Type B pancreatic cell (in vitro differentiated cells): Measurements from ENCODE around the gene NR6A1. TPM values are rescaled to one million over a fixed set of nuclear protein-coding genes. Genes with fewer than 3 reads are reported as not detected.

Experiments used
- DNase-seq: peaks from one replicate; pipeline ENCODE4 v3.0.0; 2021; ENCODE audit warnings: mixed read lengths; ENCODE audit not compliant: unreplicated experiment; ENCODE audit errors: extremely low spot score
- H3K27ac Mint-ChIP-seq: 2 replicates; pipeline ENCODE4 v1.8.0; 2021; ENCODE audit warnings: mild to moderate bottlenecking, mixed read lengths
- H3K27me3 Mint-ChIP-seq: 2 replicates; pipeline ENCODE4 v1.8.0; 2021; ENCODE audit warnings: mixed read lengths
- H3K36me3 Mint-ChIP-seq: 2 replicates; pipeline ENCODE4 v1.8.0; 2021; ENCODE audit warnings: mixed read lengths
- H3K4me1 Mint-ChIP-seq: one replicate; pipeline ENCODE4 v1.8.0; 2021; ENCODE audit warnings: mixed read lengths; ENCODE audit not compliant: unreplicated experiment
- H3K4me3 Mint-ChIP-seq: 2 replicates; pipeline ENCODE4 v1.8.0; 2021; ENCODE audit warnings: mild to moderate bottlenecking, mixed read lengths
- H3K9me3 Mint-ChIP-seq: 2 replicates; pipeline ENCODE4 v1.8.0; 2021; ENCODE audit warnings: mixed read lengths
- total RNA-seq: library from RNA; stranded (reverse); gene quantifications from 2 replicates; pipeline ENCODE4 v1.2.1, GENCODE V29; 2021; ENCODE audit warnings: low replicate concordance
- TF ChIP-seq, protein P1 (sequence below): fragments of 200-600 bp; sonication (generic); conservative IDR thresholded peaks from 2 replicates; pipeline ENCODE4 v1.5.0; 2021; ENCODE audit warnings: antibody characterized with exemption, mild to moderate bottlenecking

The NR6A1 gene
- total RNA-seq, 1 donor from 2014 or later, result 10.0 TPM

DNA sequence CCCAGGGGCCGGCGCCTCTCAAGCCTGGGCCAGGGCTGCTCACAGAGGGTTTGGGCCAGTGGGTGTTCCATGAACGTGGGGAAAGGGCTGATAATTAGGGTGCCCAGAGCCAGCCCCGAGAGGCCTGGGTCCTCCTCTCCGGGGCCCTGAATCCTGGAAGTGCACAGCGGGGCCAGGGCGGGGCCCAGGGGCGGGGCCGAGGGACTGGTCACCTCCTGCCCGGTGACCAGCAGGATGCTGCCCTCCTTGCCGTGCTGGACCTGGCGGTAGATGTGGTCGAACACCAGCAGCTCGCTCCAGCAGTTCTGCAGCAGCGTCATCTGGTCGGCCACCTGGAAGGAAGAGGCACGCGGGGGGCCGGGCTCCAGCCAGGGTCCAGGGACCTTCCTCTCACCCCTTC, 278.3 kb downstream of the NR6A1 start:
- H3K36me3 Mint-ChIP-seq, result no peaks in the 10 kb centered on the region
- no peak for DNase-seq
- H3K27me3 Mint-ChIP-seq, result peaks cover 46% of the 10 kb centered on the region
- H3K4me3 Mint-ChIP-seq, result no peak overlapping the region
- TF ChIP-seq, protein P1, sequence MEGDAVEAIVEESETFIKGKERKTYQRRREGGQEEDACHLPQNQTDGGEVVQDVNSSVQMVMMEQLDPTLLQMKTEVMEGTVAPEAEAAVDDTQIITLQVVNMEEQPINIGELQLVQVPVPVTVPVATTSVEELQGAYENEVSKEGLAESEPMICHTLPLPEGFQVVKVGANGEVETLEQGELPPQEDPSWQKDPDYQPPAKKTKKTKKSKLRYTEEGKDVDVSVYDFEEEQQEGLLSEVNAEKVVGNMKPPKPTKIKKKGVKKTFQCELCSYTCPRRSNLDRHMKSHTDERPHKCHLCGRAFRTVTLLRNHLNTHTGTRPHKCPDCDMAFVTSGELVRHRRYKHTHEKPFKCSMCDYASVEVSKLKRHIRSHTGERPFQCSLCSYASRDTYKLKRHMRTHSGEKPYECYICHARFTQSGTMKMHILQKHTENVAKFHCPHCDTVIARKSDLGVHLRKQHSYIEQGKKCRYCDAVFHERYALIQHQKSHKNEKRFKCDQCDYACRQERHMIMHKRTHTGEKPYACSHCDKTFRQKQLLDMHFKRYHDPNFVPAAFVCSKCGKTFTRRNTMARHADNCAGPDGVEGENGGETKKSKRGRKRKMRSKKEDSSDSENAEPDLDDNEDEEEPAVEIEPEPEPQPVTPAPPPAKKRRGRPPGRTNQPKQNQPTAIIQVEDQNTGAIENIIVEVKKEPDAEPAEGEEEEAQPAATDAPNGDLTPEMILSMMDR, result no peak
- peaks cover 8% of the 10 kb centered on the region for H3K4me1 Mint-ChIP-seq
- H3K27ac Mint-ChIP-seq, result no peak overlapping the region
- H3K9me3 Mint-ChIP-seq, result no peaks in the 10 kb centered on the region

DNA sequence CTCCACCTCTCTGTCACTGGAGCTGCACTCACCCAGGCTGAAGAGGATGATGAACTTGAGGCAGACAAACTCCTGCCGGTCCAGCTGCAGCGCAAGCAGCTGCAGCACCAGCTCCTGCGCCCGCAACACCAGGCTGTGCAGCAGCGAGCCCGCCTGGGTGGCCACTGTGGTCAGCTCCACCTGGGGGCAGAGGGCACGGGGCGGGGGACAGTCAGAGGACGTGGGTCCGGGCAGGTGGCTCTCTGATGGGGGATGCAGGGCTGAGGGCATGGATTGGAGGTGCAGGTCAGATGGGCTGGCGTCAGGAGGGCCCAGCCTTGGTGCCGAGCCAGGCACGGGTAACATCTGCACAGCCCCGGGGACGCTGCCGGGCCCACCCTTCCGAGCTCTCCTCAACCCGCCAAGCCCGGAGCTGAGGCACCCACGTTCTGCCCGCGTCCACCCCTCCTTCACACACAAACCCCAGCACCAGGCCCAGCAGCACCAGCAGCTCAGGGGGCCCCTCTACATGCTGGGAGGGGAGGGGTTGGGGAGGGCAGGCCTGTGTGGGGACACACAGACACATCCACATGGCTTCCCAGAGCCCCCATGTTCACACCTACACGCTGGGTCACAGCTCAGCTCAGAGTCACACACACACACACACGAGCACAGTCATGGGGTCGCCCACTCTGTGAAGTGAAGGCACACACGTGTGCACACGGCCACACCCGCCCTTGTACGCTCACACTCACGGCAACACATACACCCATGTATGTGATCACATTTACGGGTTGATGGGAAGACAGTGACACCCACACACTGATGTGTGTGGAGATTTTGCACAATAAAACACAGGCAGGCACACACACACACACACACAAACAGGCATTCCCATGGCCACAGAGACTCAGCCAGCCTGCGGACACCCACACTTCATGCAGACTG, 279.8 kb downstream of the NR6A1 start:
- Mint-ChIP-seq H3K9me3 (no peaks in the 10 kb centered on the region), H3K4me3 (no peak overlapping the region), H3K4me1 (peaks cover 8% of the 10 kb centered on the region), H3K27ac (no peak overlapping the region), H3K27me3 (peaks cover 43% of the 10 kb centered on the region), H3K36me3 (no peaks in the 10 kb centered on the region)
- TF ChIP-seq, protein P1, result no peak
- DNase-seq, result no peak

DNA sequence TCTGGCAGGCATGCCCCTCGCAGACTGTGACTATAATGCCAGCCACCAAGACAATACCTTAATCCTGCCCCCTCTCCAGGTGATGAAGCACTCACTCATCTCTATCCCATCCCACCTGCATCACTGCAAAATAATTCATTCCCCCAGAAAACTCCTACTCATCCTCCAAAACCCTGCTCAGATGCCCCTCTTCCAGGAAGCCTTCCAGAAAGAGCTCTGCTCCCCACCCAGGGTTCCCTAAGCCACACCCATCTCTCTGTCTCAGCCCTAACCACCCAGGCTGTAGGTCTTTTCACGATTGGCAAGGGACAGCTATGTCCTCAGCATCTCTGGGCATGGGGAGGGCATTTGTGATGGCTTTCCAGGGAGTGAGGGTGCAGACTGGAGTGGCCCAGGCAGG, 281.1 kb downstream of the NR6A1 start:
- peaks cover 8% of the 10 kb centered on the region for H3K4me1 Mint-ChIP-seq
- no peak overlapping the region for H3K4me3 Mint-ChIP-seq
- TF ChIP-seq, protein P1, result no peak
- no peaks in the 10 kb centered on the region for H3K9me3 Mint-ChIP-seq
- H3K36me3 Mint-ChIP-seq, result no peaks in the 10 kb centered on the region
- H3K27ac Mint-ChIP-seq, result no peak overlapping the region
- peaks cover 41% of the 10 kb centered on the region for H3K27me3 Mint-ChIP-seq
- no peak for DNase-seq

DNA sequence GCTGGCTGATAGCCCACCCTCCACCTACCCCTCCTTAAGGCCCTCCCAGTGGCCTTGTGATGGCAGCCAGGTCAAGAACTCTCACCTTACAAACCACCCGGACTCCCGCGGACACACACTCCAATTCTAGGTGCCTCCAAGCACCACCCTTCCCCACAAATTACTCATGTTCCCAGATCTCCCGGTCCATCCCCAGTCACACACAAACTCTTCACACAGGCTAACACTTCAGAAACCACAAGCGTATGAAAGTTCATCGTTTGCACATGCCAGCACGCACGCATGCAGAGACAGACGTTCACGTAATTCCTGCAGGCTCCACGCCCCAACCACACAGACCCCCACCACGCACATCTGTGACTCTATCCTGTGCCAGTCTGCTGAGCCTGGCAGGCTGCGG, 281.9 kb downstream of the NR6A1 start:
- DNase-seq, result no peak
- no peaks in the 10 kb centered on the region for H3K9me3 Mint-ChIP-seq
- H3K4me3 Mint-ChIP-seq, result no peak overlapping the region
- TF ChIP-seq, protein P1, result no peak
- H3K27ac Mint-ChIP-seq, result no peak overlapping the region
- peaks cover 8% of the 10 kb centered on the region for H3K4me1 Mint-ChIP-seq
- H3K27me3 Mint-ChIP-seq, result peaks cover 38% of the 10 kb centered on the region
- H3K36me3 Mint-ChIP-seq, result no peaks in the 10 kb centered on the region

DNA sequence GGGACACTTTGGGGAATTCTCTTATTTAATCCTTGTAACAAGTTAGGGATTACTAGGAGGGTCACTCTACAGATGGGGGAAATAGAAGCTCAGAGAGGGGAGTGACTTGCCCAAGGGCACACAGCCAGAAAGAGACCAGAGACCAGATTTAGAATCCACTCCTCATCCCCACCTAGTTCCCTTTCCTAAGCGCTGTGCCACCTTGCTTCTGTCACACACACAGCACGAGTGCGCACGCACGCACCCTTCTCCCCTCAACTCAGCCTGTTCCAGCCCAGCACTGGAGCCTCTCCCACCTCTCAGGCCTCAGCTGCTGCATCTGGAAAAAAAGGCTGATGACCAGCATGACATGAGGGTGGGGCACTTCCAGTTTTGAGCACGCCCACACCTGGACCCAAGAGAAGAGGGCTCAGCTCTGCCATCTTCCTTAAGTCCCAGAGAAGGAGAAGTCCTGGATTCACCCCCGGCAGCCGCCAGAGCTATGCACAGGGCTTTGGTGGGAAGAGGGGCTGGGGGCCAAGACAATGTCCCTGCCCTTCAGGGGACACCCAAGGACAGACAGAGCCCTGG, 282.4 kb downstream of the NR6A1 start:
- Mint-ChIP-seq H3K4me3 (no peak overlapping the region), H3K27ac (no peak overlapping the region), H3K27me3 (peaks cover 39% of the 10 kb centered on the region), H3K4me1 (peaks cover 8% of the 10 kb centered on the region), H3K9me3 (no peaks in the 10 kb centered on the region), H3K36me3 (no peaks in the 10 kb centered on the region)
- TF ChIP-seq, protein P1, result no peak
- DNase-seq, result no peak
